PC-3 (cell line): ENCODE measurements around the gene VTI1A. TPM values are rescaled to one million over a fixed set of nuclear protein-coding genes. Genes with fewer than 3 reads are reported as not detected.

ENCODE experiments used
- ATAC-seq: fragments of 200-7000 bp; cut with Tn5 transposase; 2 replicates; pipeline ENCODE4 v1.9.1; 2020; ENCODE audit warnings: mild to moderate bottlenecking, moderate library complexity
- BruUV-seq: library from RNA; stranded (reverse); fragments of 400-500 nt; replicated peaks from 2 replicates; lab custom pipeline; 2021; lab: Mats Ljungman, UMichigan
- CTCF ChIA-PET: fragments of 300-600 bp; sonication (Branson Sonifier 250); formaldehyde crosslinking; loops from one replicate; lab custom pipeline; 2022; ENCODE audit warnings: antibody characterized with exemption; lab: Charles Lee
- POLR2A ChIA-PET: fragments of 300-600 bp; sonication (Branson Sonifier 250); formaldehyde crosslinking; loops from one replicate; lab custom pipeline; 2022; ENCODE audit warnings: antibody characterized with exemption; ENCODE audit not compliant: unreplicated experiment; lab: Charles Lee
- DNase-seq: peaks from one replicate; pipeline ENCODE4 v3.0.0-alpha.2; 2015
- H2AFZ ChIP-seq: fragments of 300-600 bp; sonication (generic); 2 replicates; pipeline ENCODE4 v1.6.0; 2016; ENCODE audit warnings: antibody characterized with exemption, low read length
- H3F3A ChIP-seq: fragments of 300-600 bp; sonication (generic); one replicate; pipeline ENCODE4 v1.6.0; 2017; ENCODE audit warnings: antibody characterized with exemption, low read length, control low read depth, mild to moderate bottlenecking; ENCODE audit not compliant: unreplicated experiment
- H3K27ac ChIP-seq: fragments of 300-600 bp; sonication (generic); 2 replicates; pipeline ENCODE4 v1.5.1; 2016; ENCODE audit warnings: mild to moderate bottlenecking, low read length
- H3K27me3 ChIP-seq: fragments of 300-600 bp; sonication (generic); 2 replicates; pipeline ENCODE4 v1.6.1; 2016; ENCODE audit warnings: low read length, mixed read lengths
- H3K36me3 ChIP-seq: fragments of 300-600 bp; sonication (generic); 2 replicates; pipeline ENCODE4 v1.6.1; 2016; ENCODE audit warnings: low read depth, mixed run types, low read length, mixed read lengths
- H3K4me1 ChIP-seq: fragments of 300-600 bp; sonication (generic); 2 replicates; pipeline ENCODE4 v1.5.1; 2016; ENCODE audit warnings: low read length; ENCODE audit not compliant: insufficient read depth
- H3K4me2 ChIP-seq: fragments of 300-600 bp; sonication (generic); 2 replicates; pipeline ENCODE4 v1.6.0; 2016; ENCODE audit warnings: low read length
- H3K4me3 ChIP-seq: fragments of 300-600 bp; sonication (generic); 2 replicates; pipeline ENCODE4 v1.5.1; 2016; ENCODE audit warnings: mild to moderate bottlenecking, low read length, mixed read lengths
- H3K79me2 ChIP-seq: fragments of 300-600 bp; sonication (generic); 2 replicates; pipeline ENCODE4 v1.6.1; 2017; ENCODE audit warnings: low read length, mixed read lengths
- H3K9ac ChIP-seq: fragments of 300-600 bp; sonication (generic); 2 replicates; pipeline ENCODE4 v1.6.0; 2016; ENCODE audit warnings: mild to moderate bottlenecking, low read length
- H3K9me2 ChIP-seq: fragments of 300-600 bp; sonication (generic); replicated peaks from 2 replicates; pipeline ENCODE4 v1.6.1; 2016; ENCODE audit warnings: mixed run types, low read length, mixed read lengths
- H3K9me3 ChIP-seq: fragments of 300-600 bp; sonication (generic); 2 replicates; pipeline ENCODE4 v1.6.1; 2016; ENCODE audit warnings: low read length, mixed read lengths
- H4K20me1 ChIP-seq: fragments of 300-600 bp; sonication (generic); 2 replicates; pipeline ENCODE4 v1.6.1; 2016; ENCODE audit warnings: low read length, mixed read lengths
- CTCF ChIP-seq: fragments of 300-600 bp; sonication (generic); conservative IDR thresholded peaks from 2 replicates; pipeline ENCODE4 v1.5.1; 2017; ENCODE audit warnings: antibody characterized with exemption, low read depth, mild to moderate bottlenecking, low read length
- EZH2 ChIP-seq: fragments of 300-600 bp; sonication (generic); IDR thresholded peaks from one replicate; pipeline ENCODE4 v1.6.1; 2017; ENCODE audit warnings: antibody characterized with exemption, mild to moderate bottlenecking, low read length; ENCODE audit not compliant: unreplicated experiment
- EZH2phosphoT487 ChIP-seq: fragments of 300-600 bp; sonication (generic); IDR thresholded peaks from 2 replicates; pipeline ENCODE4 v1.6.1; 2018; ENCODE audit warnings: mild to moderate bottlenecking, antibody characterized with exemption, low read length, borderline replicate concordance
- intact Hi-C: fragments of 100-400 bp; cut with micrococcal nuclease; formaldehyde crosslinking; loops from 2 replicates; pipeline ENCODE4 v1.9.0; 2023
- total RNA-seq: library from RNA; depleted of rRNA; stranded (reverse); fragments of >200 nt; gene quantifications from 2 replicates; pipeline ENCODE4 v1.2.3, GENCODE V29; 2014

Gene VTI1A
- total RNA-seq, 1 experiment from 2014 or later, result 18.1 TPM

GRCh38 chr10:112637901-112638300 lies 190.9 kb downstream of the VTI1A start:
- Histone ChIP-seq H3K79me2 (no peaks in the 10 kb centered on the region), H4K20me1 (no peaks in the 10 kb centered on the region), H3K36me3 (no peaks in the 10 kb centered on the region), H3K4me2 (no peak overlapping the region), H3K4me3 (no peak overlapping the region), H3K9me3 (no peaks in the 10 kb centered on the region), H3F3A (no peaks in the 10 kb centered on the region), H2AFZ (no peak overlapping the region), H3K27me3 (no peaks in the 10 kb centered on the region), H3K9ac (no peak overlapping the region), H3K27ac (no peak overlapping the region), H3K9me2 (no peaks in the 10 kb centered on the region), H3K4me1 (peaks cover 27% of the 10 kb centered on the region)
- POLR2A ChIA-PET, result interaction anchor here (0.7 kb wide), 1 partner anchor 163 kb away, joined by 5 read pairs; no protein-coding TSS in a partner anchor
- CTCF ChIA-PET, result no interaction called here
- no peak for TF ChIP-seq CTCF
- no peak for TF ChIP-seq EZH2
- no peak for TF ChIP-seq EZH2phosphoT487
- DNase-seq (no peak), ATAC-seq (peak; percentile 21; the same call in 1 of the 2 replicates)
- no TSS peak for BruUV-seq
- intact Hi-C loops, result no loop called here

GRCh38 chr10:112639298-112639697 lies 192.3 kb downstream of the VTI1A start:
- Histone ChIP-seq H3K4me1 (peaks cover 20% of the 10 kb centered on the region), H4K20me1 (no peaks in the 10 kb centered on the region), H3K36me3 (no peaks in the 10 kb centered on the region), H3K27ac (no peak overlapping the region), H3K9me2 (no peaks in the 10 kb centered on the region), H3K79me2 (no peaks in the 10 kb centered on the region), H3K4me3 (no peak overlapping the region), H3K9ac (no peak overlapping the region), H3K4me2 (peak overlapping the region; percentile 25), H2AFZ (no peak overlapping the region), H3K9me3 (no peaks in the 10 kb centered on the region), H3K27me3 (no peaks in the 10 kb centered on the region), H3F3A (no peaks in the 10 kb centered on the region)
- BruUV-seq, result no TSS peak
- ChIA-PET POLR2A (interaction anchor here (0.5 to 0.6 kb wide), 2 partner anchors 19 to 320 kb away, joined by 3 to 4 read pairs; no protein-coding TSS in a partner anchor), CTCF (interaction anchor here (0.5 kb wide), 1 partner anchor 488 kb away, joined by 6 read pairs; no protein-coding TSS in a partner anchor)
- no peak for TF ChIP-seq CTCF
- TF ChIP-seq EZH2, result no peak
- no peak for TF ChIP-seq EZH2phosphoT487
- intact Hi-C loops, result no loop called here
- DNase-seq (peak; percentile 56), ATAC-seq (peak; percentile 68)

- no peaks in the 10 kb centered on the region for H4K20me1 ChIP-seq
- H3K9me3 ChIP-seq, result no peaks in the 10 kb centered on the region
- H3K36me3 ChIP-seq, result no peaks in the 10 kb centered on the region
- intact Hi-C loops, result no loop called here
- BruUV-seq, result no TSS peak
- DNase-seq, result no peak
- ChIA-PET CTCF (no interaction called here), POLR2A (no interaction called here)
- no peak overlapping the region for H3K4me2 ChIP-seq
- H3K79me2 ChIP-seq, result no peaks in the 10 kb centered on the region
- no peaks in the 10 kb centered on the region for H3K9me2 ChIP-seq
- no peaks in the 10 kb centered on the region for H3K27me3 ChIP-seq
- H3K9ac ChIP-seq, result no peak overlapping the region
- TF ChIP-seq EZH2 (no peak), EZH2phosphoT487 (no peak), CTCF (no peak)
- H3K27ac ChIP-seq, result no peak overlapping the region
- H3K4me1 ChIP-seq, result peaks cover 17% of the 10 kb centered on the region
- no peaks in the 10 kb centered on the region for H3F3A ChIP-seq
- no peak overlapping the region for H2AFZ ChIP-seq
- no peak overlapping the region for H3K4me3 ChIP-seq
- no peak for ATAC-seq
Observed at GRCh38 chr10:112640638-112641037, 193.6 kb downstream of the VTI1A start.
